A673 (cell line): ENCODE data around the gene UNKL. TPM values are rescaled to one million over a fixed set of nuclear protein-coding genes. Genes with fewer than 3 reads are reported as not detected.

Experiments used
- BruUV-seq: library from RNA; stranded (reverse); fragments of 400-500 nt; replicated peaks from 2 replicates; lab custom pipeline; 2021; lab: Mats Ljungman, UMichigan
- CTCF ChIA-PET: fragments of 300-600 bp; sonication (Branson Sonifier 250); formaldehyde crosslinking; loops from one replicate; lab custom pipeline; 2022; ENCODE audit warnings: antibody characterized with exemption; lab: Charles Lee
- POLR2A ChIA-PET: fragments of 300-600 bp; sonication (Branson Sonifier 250); formaldehyde crosslinking; loops from one replicate; lab custom pipeline; 2022; ENCODE audit warnings: antibody characterized with exemption; ENCODE audit not compliant: low non-redundant PET; lab: Charles Lee
- DNase-seq: peaks from one replicate; pipeline ENCODE4 v3.0.0-alpha.2; 2015; ENCODE audit warnings: low spot score
- H3K27ac ChIP-seq: fragments of 200-600 bp; sonication (generic); 2 replicates; pipeline ENCODE4 v1.5.1; 2016; ENCODE audit warnings: mixed run types, low read depth, mild to moderate bottlenecking, mixed read lengths, antibody characterized with exemption, low read length; ENCODE audit not compliant: poor library complexity, severe bottlenecking
- H3K27me3 ChIP-seq: fragments of 200-600 bp; sonication (generic); replicated peaks from 2 replicates; pipeline ENCODE4 v1.6.1; 2017; ENCODE audit warnings: mixed run types, low read depth, mild to moderate bottlenecking, mixed read lengths, antibody characterized with exemption, low read length; ENCODE audit not compliant: insufficient read depth, poor library complexity
- H3K36me3 ChIP-seq: fragments of 200-600 bp; sonication (generic); 2 replicates; pipeline ENCODE4 v1.6.1; 2016; ENCODE audit warnings: mixed run types, mild to moderate bottlenecking, mixed read lengths, antibody characterized with exemption, low read length; ENCODE audit not compliant: insufficient read depth, poor library complexity, severe bottlenecking
- H3K4me1 ChIP-seq: fragments of 200-600 bp; sonication (generic); 2 replicates; pipeline ENCODE4 v1.6.1; 2017; ENCODE audit warnings: mixed run types, mild to moderate bottlenecking, mixed read lengths, antibody characterized with exemption, low read length; ENCODE audit not compliant: insufficient read depth, poor library complexity, severe bottlenecking
- H3K4me3 ChIP-seq: fragments of 200-600 bp; sonication (generic); 2 replicates; pipeline ENCODE4 v1.5.1; 2016; ENCODE audit warnings: low read depth, mixed run types, mild to moderate bottlenecking, mixed read lengths, low read length; ENCODE audit not compliant: poor library complexity, severe bottlenecking
- H3K9me3 ChIP-seq: fragments of 200-600 bp; sonication (generic); 2 replicates; pipeline ENCODE4 v1.6.1; 2016; ENCODE audit warnings: mixed run types, low read depth, mild to moderate bottlenecking, mixed read lengths, antibody characterized with exemption, low read length; ENCODE audit not compliant: poor library complexity, severe bottlenecking
- EZH2 ChIP-seq: fragments of 200-600 bp; sonication (generic); IDR thresholded peaks from 2 replicates; pipeline ENCODE4 v1.6.1; 2017; ENCODE audit warnings: borderline replicate concordance, low read depth, mild to moderate bottlenecking, mixed read lengths, antibody characterized with exemption, low read length; ENCODE audit not compliant: poor library complexity, severe bottlenecking
- intact Hi-C: fragments of 100-400 bp; cut with micrococcal nuclease; formaldehyde crosslinking; loops from one replicate; pipeline ENCODE4 v1.10.0; 2022; ENCODE audit not compliant: unreplicated experiment
- total RNA-seq: library from RNA; stranded (reverse); gene quantifications from 2 replicates; pipeline ENCODE4 v1.2.3, GENCODE V29; 2021
- TF ChIP-seq, protein P1 (sequence below): fragments of 300-800, 200-600 bp; sonication (generic); conservative IDR thresholded peaks from 2 replicates; pipeline ENCODE4 v1.5.1; 2017; ENCODE audit warnings: low read depth, mild to moderate bottlenecking, antibody characterized with exemption, low read length, moderate library complexity, mixed read lengths

Gene UNKL
- total RNA-seq, 1 experiment from 2014 or later, result 88.5 TPM

DNA sequence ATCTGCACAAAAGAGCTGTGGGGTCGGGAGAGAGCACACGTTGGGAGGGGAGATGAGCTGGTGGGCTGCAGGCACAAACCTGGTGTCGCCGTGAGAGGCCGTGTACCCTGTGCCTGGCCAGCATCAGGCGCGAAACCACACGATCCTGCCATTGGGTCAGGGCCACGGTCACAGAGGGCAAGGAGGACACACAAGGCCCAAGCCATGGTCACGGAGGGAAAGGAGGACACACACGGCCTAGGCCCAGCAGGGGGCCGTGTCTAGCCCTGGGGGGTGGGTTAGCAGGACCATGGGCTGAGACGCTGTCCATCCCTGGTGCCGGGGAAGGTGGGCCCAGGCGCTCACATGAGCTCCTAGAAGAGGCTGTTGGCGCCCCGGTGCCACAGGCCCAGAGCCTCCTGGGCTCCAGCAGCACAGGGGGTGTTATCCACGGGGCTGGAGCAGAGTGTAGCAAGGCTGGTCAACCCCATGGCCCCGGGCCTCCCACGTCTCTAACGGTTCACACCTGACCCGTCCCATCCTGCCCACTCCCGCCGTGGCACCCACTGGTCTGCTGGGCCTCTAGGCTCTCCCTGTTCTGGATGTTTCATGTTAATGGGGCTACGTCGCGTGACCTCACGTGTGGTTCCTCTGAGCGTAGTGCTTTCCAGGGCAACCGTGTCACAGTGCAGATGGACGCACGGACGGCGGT is 37.3 kb upstream of the UNKL start:
- Histone ChIP-seq H3K4me1 (no peaks in the 10 kb centered on the region), H3K27ac (no peak overlapping the region), H3K9me3 (no peaks in the 10 kb centered on the region), H3K4me3 (no peak overlapping the region), H3K36me3 (peaks cover 6% of the 10 kb centered on the region), H3K27me3 (no peaks in the 10 kb centered on the region)
- TF ChIP-seq, protein P1, sequence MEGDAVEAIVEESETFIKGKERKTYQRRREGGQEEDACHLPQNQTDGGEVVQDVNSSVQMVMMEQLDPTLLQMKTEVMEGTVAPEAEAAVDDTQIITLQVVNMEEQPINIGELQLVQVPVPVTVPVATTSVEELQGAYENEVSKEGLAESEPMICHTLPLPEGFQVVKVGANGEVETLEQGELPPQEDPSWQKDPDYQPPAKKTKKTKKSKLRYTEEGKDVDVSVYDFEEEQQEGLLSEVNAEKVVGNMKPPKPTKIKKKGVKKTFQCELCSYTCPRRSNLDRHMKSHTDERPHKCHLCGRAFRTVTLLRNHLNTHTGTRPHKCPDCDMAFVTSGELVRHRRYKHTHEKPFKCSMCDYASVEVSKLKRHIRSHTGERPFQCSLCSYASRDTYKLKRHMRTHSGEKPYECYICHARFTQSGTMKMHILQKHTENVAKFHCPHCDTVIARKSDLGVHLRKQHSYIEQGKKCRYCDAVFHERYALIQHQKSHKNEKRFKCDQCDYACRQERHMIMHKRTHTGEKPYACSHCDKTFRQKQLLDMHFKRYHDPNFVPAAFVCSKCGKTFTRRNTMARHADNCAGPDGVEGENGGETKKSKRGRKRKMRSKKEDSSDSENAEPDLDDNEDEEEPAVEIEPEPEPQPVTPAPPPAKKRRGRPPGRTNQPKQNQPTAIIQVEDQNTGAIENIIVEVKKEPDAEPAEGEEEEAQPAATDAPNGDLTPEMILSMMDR, result no peak
- no peak for TF ChIP-seq EZH2
- intact Hi-C loops, result no loop called here
- BruUV-seq, result no TSS peak
- ChIA-PET CTCF (no interaction called here), POLR2A (no interaction called here)
- no peak for DNase-seq

DNA sequence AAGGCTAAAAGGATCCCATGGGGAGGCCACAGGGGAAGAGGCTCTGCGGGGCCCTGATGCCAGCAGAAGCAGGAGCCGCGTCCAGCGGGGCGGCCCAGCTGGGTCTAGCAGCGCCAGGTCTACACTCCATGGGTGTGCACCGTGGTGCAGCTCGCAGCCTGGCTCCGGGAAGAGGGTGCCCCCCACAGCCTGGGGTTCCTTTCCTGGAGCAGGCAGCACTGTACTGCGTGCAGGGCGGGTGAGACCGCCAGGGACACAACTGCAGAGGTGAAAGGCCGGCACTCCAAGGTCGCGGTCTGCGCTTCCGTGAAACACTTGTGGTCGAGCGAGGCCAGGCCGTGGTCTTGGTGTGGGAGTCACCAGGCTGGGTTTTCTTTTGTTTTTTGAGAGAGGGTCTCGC is 36.3 kb upstream of the UNKL start:
- Histone ChIP-seq H3K36me3 (peaks cover 6% of the 10 kb centered on the region), H3K4me1 (no peaks in the 10 kb centered on the region), H3K27me3 (no peaks in the 10 kb centered on the region), H3K9me3 (no peaks in the 10 kb centered on the region), H3K4me3 (no peak overlapping the region), H3K27ac (no peak overlapping the region)
- BruUV-seq, result no TSS peak
- CTCF ChIA-PET, result no interaction called here
- DNase-seq, result no peak
- no peak for TF ChIP-seq EZH2
- POLR2A ChIA-PET, result no interaction called here
- intact Hi-C loops, result no loop called here

DNA sequence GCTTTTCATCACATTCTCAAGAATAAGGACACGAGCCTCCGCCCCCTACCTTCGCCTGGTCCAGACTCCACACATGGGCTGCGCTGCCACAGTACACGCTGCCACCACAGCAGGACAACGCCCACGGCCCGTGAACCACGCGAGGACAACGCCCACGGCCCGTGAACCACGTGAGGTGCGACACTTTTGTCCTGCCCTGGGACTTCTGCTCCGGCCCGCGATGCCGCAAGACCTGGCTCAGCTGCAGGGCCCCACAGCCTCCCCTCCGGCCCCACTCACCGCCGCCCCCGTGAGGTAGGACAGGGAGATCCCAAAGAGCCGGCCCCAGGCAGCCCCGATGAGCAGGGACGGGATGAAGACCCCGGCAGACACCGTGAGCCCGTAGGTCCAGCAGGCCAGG is 35.7 kb upstream of the UNKL start:
- H3K27me3 ChIP-seq, result no peaks in the 10 kb centered on the region
- CTCF ChIA-PET, result no interaction called here
- no peaks in the 10 kb centered on the region for H3K9me3 ChIP-seq
- H3K4me3 ChIP-seq, result no peak overlapping the region
- no peak overlapping the region for H3K27ac ChIP-seq
- no peaks in the 10 kb centered on the region for H3K4me1 ChIP-seq
- POLR2A ChIA-PET, result no interaction called here
- TF ChIP-seq, protein P1, result peak; percentile 28; the same call in 1 of the 2 replicates
- TF ChIP-seq EZH2, result no peak
- BruUV-seq, result no TSS peak
- no peak for DNase-seq
- peaks cover 6% of the 10 kb centered on the region for H3K36me3 ChIP-seq
- intact Hi-C loops, result no loop called here

DNA sequence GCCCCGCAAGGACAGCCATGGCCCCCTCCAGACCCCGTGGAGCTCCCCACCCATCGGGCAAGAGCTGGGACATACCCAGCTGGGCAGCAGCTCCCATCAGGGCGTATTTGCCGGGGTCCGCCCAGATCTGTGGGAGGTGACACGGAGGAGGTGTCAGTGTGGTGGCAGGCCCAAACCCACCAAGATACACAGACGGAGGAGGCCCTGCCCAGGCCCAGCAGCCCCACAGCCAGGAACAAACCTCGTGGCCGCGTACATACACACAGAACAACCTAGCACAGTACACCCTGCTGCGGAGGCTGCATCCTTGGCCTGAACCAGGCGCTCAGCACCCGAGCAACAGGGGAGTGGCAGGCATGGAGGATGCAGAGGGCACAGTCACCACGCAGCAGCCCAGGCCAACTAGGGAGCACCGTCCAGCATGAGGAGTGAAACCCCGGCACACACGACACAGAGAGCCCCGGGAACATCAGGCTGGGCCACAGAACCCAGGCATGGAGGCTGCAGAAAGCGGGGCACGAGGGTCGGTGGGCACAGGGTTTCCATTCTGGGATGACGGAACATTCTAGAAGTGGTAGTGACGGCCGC is 34.8 kb upstream of the UNKL start:
- DNase-seq, result no peak
- intact Hi-C loops, result no loop called here
- ChIA-PET POLR2A (no interaction called here), CTCF (no interaction called here)
- H3K36me3 ChIP-seq, result peaks cover 6% of the 10 kb centered on the region
- no peaks in the 10 kb centered on the region for H3K4me1 ChIP-seq
- H3K27ac ChIP-seq, result no peak overlapping the region
- H3K9me3 ChIP-seq, result no peaks in the 10 kb centered on the region
- no peak overlapping the region for H3K4me3 ChIP-seq
- no peaks in the 10 kb centered on the region for H3K27me3 ChIP-seq
- TF ChIP-seq EZH2, result no peak
- TF ChIP-seq, protein P1, result no peak
- no TSS peak for BruUV-seq
